HG02571 (cell line): ENCODE data around the gene USP21.
"Not testable (repeated sequence)": the region's sequence is repeated elsewhere in the genome, so short reads cannot be mapped to it uniquely, and the experiment has no call there.

Experiments used
- ATAC-seq: cut with Tn5 transposase; IDR thresholded peaks from one replicate; pipeline ENCODE4 v1.9.1; 2021; ENCODE audit warnings: mild to moderate bottlenecking, moderate library complexity; ENCODE audit not compliant: unreplicated experiment

The USP21 gene

GRCh38 chr1:161159087-161159912 is at the start of gene USP21:
Gene USP21 (plus strand): TSS chr1:161159500. CDS start chr1:161160641, 1,141 bp downstream.
- ATAC-seq, result peak; percentile 85

GRCh38 chr1:161111117-161111516 is 48.2 kb upstream of the USP21 start:
- ATAC-seq, result no peak

- ATAC-seq, result no peak
Measured at GRCh38 chr1:161111527-161111926, 47.8 kb upstream of the USP21 start.

GRCh38 chr1:161113915-161114314 is 45.4 kb upstream of the USP21 start:
- ATAC-seq, result no peak

- ATAC-seq, result no peak
Measured at GRCh38 chr1:161114556-161114955, 44.7 kb upstream of the USP21 start.

GRCh38 chr1:161115132-161115711 is 44.1 kb upstream of the USP21 start:
- no peak for ATAC-seq

- ATAC-seq, result not testable (repeated sequence)
Measured at GRCh38 chr1:161115961-161116360, 43.3 kb upstream of the USP21 start.

GRCh38 chr1:161117759-161118581 is 41.3 kb upstream of the USP21 start, which contains the start of the genes NIT1 and PFDN2:
Gene NIT1 (plus strand): TSS chr1:161118105. CDS start chr1:161118177, 72 bp downstream.
Gene PFDN2 (minus strand): TSS chr1:161118037. CDS start chr1:161118026, 11 bp downstream.
- peak; percentile 64 for ATAC-seq

- ATAC-seq, result peak; percentile 51
Measured at GRCh38 chr1:161119092-161119903, 40.0 kb upstream of the USP21 start.

GRCh38 chr1:161121042-161121650 is 38.2 kb upstream of the USP21 start:
- no peak for ATAC-seq

GRCh38 chr1:161121834-161122233 is 37.5 kb upstream of the USP21 start:
- ATAC-seq, result no peak

GRCh38 chr1:161122967-161123366 is 36.3 kb upstream of the USP21 start:
- no peak for ATAC-seq

- ATAC-seq, result no peak
Measured at GRCh38 chr1:161127649-161128048, 31.7 kb upstream of the USP21 start.

- no peak for ATAC-seq
Measured at GRCh38 chr1:161128591-161129420, 30.5 kb upstream of the USP21 start.

- ATAC-seq, result no peak
Measured at GRCh38 chr1:161130266-161130665, 29.0 kb upstream of the USP21 start.

- ATAC-seq, result no peak
Measured at GRCh38 chr1:161131523-161132409, 27.5 kb upstream of the USP21 start.

GRCh38 chr1:161132410-161133219 is 26.7 kb upstream of the USP21 start, which contains the start of gene DEDD:
Gene DEDD (minus strand): TSS chr1:161132667. CDS start chr1:161124462, 8,205 bp downstream.
- peak; percentile 93 for ATAC-seq
